Esophagus (tissue), 2 donors: Measurements from ENCODE around the gene SHROOM3. TPM values are rescaled to one million over a fixed set of nuclear protein-coding genes. Genes with fewer than 3 reads are reported as not detected.

Experiments
- H3K27ac ChIP-seq, 2 donors: one replicate each; pipeline ENCODE4 v1.5.1; 2013; ENCODE audit warnings: low read depth in 2 of 2, mild to moderate bottlenecking in 2 of 2, inconsistent platforms in 1 of 2, low read length in 1 of 2, moderate library complexity in 1 of 2
- H3K27me3 ChIP-seq, 2 donors: one replicate each; pipeline ENCODE4 v1.6.1; 2013; ENCODE audit warnings: low read length in 2 of 2, control low read depth in 1 of 2, mild to moderate bottlenecking in 1 of 2; ENCODE audit not compliant: insufficient read depth in 2 of 2, control insufficient read depth in 1 of 2
- H3K36me3 ChIP-seq, 2 donors: one replicate each; pipeline ENCODE4 v1.6.1; 2013; ENCODE audit warnings: low read length in 1 of 2; ENCODE audit not compliant: control insufficient read depth in 2 of 2, insufficient read depth in 2 of 2
- H3K4me1 ChIP-seq, 2 donors: one replicate each; pipeline ENCODE4 v1.6.1; 2013; ENCODE audit warnings: low read length in 1 of 2; ENCODE audit not compliant: control insufficient read depth in 2 of 2, insufficient read depth in 2 of 2
- H3K4me3 ChIP-seq, 2 donors: one replicate each; pipeline ENCODE4 v1.5.1; 2013; ENCODE audit warnings: low read length in 2 of 2, mild to moderate bottlenecking in 2 of 2, low read depth in 1 of 2, moderate library complexity in 1 of 2
- H3K9me3 ChIP-seq, 2 donors: one replicate each; pipeline ENCODE4 v1.6.1; 2013; ENCODE audit warnings: mild to moderate bottlenecking in 2 of 2, low read depth in 1 of 2, low read length in 1 of 2, moderate library complexity in 1 of 2; ENCODE audit not compliant: control insufficient read depth in 2 of 2, insufficient read depth in 1 of 2
- WGBS, 2 donors: extraction: QIAGEN DNeasy Blood & Tissue Kit; methylation state at CpG; one replicate each; pipeline ENCODE4 v1.1.7; 2013; 5-methylcytosine and 5-hydroxymethylcytosine counted together
- polyA plus RNA-seq, 2 donors: library from polyadenylated mRNA; stranded (reverse); fragments of 200-250 nt; gene quantifications; one replicate each; pipeline ENCODE4 v1.2.3, GENCODE V29; 2013
- donor health status: healthy with polysubstance abuse.
- donor health status: Bipolar disorder and iron deficiency.

The SHROOM3 gene
- polyA plus RNA-seq, 2 donors = 14.2 to 15.3 TPM

DNA sequence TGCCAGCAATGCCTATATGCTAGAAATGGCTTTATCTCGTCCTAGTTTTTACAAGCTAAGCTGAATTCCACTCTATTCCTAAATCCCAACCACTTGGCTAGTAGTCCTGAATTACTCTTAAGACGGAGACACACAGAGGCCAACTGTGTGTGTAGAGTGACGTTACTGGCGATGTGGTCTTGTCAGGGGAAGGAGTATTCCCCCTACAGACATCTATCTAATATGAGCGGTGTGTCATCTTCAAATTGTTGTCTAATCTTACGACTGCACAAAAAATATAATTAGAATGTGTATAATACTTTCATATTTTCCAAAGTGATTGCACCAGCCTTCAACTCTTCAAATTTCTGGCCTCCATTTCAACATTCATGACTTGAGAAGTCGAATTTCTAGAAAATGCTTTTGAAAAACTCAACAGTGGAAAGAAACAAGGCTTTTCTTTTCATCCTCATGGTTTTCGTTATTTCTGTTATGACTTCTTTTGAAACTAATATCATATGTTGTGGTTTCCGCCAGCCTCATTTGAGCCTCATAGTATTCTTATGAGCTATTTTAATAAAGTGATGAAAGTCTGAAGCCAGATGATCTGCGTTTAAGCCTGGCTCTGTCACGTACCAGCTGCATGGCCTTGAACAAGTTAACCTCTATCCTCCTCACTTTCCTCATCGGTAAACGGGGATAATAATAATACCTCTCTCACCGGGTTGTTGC, 330.6 kb downstream of the SHROOM3 start:
- Histone ChIP-seq H3K27ac (no peak overlapping the region), H3K36me3 (peaks cover 0 to 4% of the 10 kb centered on the region in 2 donors), H3K4me1 (no peaks in the 10 kb centered on the region), H3K4me3 (no peak overlapping the region), H3K27me3 (no peaks in the 10 kb centered on the region), H3K9me3 (no peaks in the 10 kb centered on the region)
- WGBS, 2 donors = 80 to 85% methylated on average over 14 of the region's 14 CpGs

DNA sequence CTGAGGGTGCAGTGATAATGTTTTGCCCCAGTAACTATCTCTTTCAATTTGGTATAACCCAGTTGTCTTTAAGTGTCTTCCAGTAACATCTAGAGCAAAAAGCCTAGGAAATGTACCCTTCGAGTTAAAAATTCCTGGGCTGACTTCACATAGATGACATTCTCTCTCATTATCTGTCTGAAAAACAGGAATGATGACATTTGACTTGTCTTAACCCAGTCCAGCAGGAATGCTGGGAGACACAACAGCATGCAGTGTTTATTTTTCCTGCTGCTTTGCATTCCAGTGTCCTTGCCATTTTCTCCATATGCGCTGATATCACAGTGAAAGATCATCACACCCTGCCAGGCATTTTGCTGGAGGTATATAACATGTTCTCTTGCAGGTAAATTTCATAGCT, 333.0 kb downstream of the SHROOM3 start:
- WGBS, 2 donors = 54% methylated on average over 2 of the region's 2 CpGs
- H3K27me3 ChIP-seq = no peaks in the 10 kb centered on the region
- H3K4me1 ChIP-seq = no peaks in the 10 kb centered on the region
- peaks cover 10 to 12% of the 10 kb centered on the region in 2 donors for H3K36me3 ChIP-seq
- peaks cover 0 to 3% of the 10 kb centered on the region in 2 donors for H3K9me3 ChIP-seq
- H3K27ac ChIP-seq = no peak overlapping the region
- H3K4me3 ChIP-seq = no peak overlapping the region

GRCh38 chr4:76772498-76773106, 337.6 kb downstream of the SHROOM3 start:
- Histone ChIP-seq H3K4me3 (no peak overlapping the region), H3K27me3 (no peaks in the 10 kb centered on the region), H3K9me3 (peaks cover 0 to 3% of the 10 kb centered on the region in 2 donors), H3K4me1 (no peaks in the 10 kb centered on the region), H3K27ac (no peak overlapping the region), H3K36me3 (peaks cover 6 to 12% of the 10 kb centered on the region in 2 donors)
- WGBS, 2 donors = 69 to 70% methylated on average over 5 of the region's 5 CpGs

- Histone ChIP-seq H3K9me3 (peaks cover 0 to 3% of the 10 kb centered on the region in 2 donors), H3K27me3 (no peaks in the 10 kb centered on the region), H3K36me3 (peaks cover 6 to 14% of the 10 kb centered on the region in 2 donors), H3K4me1 (no peaks in the 10 kb centered on the region), H3K27ac (no peak overlapping the region), H3K4me3 (no peak overlapping the region)
Measured at GRCh38 chr4:76773766-76774165, 338.7 kb downstream of the SHROOM3 start.

GRCh38 chr4:76779740-76780459, 344.9 kb downstream of the SHROOM3 start:
- Histone ChIP-seq H3K27me3 (no peaks in the 10 kb centered on the region), H3K4me1 (no peaks in the 10 kb centered on the region), H3K27ac (no peak overlapping the region), H3K4me3 (no peak overlapping the region), H3K9me3 (no peaks in the 10 kb centered on the region), H3K36me3 (peaks cover 0 to 4% of the 10 kb centered on the region in 2 donors)
- 84 to 88% methylated on average over 9 of the region's 9 CpGs for WGBS, 2 donors

DNA sequence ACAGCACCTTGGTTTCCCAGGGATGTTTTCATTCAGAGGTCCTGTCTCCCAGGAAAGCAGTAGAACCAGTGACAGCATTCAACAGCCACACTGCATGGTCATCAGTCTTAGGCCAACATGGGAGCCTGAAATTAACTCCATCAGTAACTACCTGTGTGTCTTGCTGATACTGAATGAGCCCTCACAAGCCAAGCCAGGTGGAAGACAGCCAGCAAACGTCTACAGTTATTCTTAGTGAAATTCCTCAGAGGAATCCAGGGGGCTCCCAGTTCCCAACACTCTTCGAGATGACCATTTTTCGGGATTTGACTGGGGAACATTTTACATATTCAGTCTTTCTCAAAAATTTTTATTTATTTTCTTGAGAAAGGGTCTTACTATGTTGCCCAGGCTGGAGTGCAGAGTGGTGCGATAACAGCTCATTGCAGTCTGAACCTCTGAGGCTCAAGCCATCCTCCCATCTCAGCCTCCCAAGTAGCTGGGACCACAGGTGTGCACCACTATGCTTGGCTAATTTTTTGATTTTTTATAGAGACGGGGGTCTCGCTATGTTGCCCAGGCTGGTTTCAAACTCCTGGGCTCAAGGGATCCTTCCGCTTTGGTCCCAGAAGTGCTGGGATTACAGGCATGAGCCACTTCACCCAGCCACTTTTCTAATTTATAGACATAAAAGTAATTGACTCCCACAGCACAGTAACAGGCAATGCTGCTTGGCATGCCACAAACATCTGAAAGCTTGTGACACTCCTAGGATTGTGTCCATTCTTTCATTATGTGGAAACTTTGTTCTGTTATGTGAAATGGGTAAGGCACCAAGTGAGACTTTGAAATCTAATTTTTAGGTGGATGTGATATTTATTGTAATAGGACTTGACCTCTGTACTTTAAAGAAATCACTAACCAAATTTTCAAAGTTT, 346.0 kb downstream of the SHROOM3 start:
- no peaks in the 10 kb centered on the region for H3K9me3 ChIP-seq
- no peaks in the 10 kb centered on the region for H3K27me3 ChIP-seq
- H3K27ac ChIP-seq = no peak overlapping the region
- H3K4me1 ChIP-seq = no peaks in the 10 kb centered on the region
- peaks cover 0 to 4% of the 10 kb centered on the region in 2 donors for H3K36me3 ChIP-seq
- 88% methylated on average over 7 of the region's 7 CpGs for WGBS, 2 donors
- H3K4me3 ChIP-seq = no peak overlapping the region

- 76 to 82% methylated on average over 7 of the region's 7 CpGs for WGBS, 2 donors
- H3K27me3 ChIP-seq = no peaks in the 10 kb centered on the region
- peaks cover 0 to 4% of the 10 kb centered on the region in 2 donors for H3K36me3 ChIP-seq
- no peak overlapping the region for H3K4me3 ChIP-seq
- H3K27ac ChIP-seq = peak overlapping the region; percentile 26 to 77
- no peaks in the 10 kb centered on the region for H3K9me3 ChIP-seq
- H3K4me1 ChIP-seq = no peaks in the 10 kb centered on the region
Measured at GRCh38 chr4:76781698-76782595, 346.9 kb downstream of the SHROOM3 start.

DNA sequence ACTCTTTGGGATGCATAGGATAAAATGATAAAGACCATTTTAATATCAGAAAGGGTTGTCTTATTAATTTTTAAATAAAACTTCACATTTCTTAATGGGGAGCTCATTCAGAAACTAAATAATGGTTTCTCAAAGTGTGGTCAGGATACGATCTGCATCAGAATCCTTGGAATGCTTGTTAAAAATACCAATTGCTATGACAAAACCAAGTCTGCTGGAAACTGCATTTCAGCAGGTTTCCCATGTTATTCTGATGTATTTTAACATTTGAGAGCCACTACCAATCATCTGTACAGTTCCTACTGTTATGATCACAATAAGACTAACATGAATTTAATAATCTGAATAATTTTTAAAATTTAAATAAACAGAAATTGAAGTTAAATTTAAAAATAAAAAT, 347.8 kb downstream of the SHROOM3 start:
- 59 to 69% methylated on average over 1 of the region's 1 CpG for WGBS, 2 donors
- no peaks in the 10 kb centered on the region for H3K9me3 ChIP-seq
- no peaks in the 10 kb centered on the region for H3K27me3 ChIP-seq
- no peak overlapping the region for H3K4me3 ChIP-seq
- no peak overlapping the region for H3K27ac ChIP-seq
- H3K36me3 ChIP-seq = peaks cover 0 to 4% of the 10 kb centered on the region in 2 donors
- H3K4me1 ChIP-seq = no peaks in the 10 kb centered on the region
